IMR-90 (cell line): ENCODE results near the gene ENO2.

Experiments used
- BHLHE40 ChIP-seq: fragments of 150-350 bp; IDR thresholded peaks from 2 replicates; pipeline ENCODE4 v1.6.1; 2016; ENCODE audit warnings: mild to moderate bottlenecking, low read depth, low read length
- CEBPB ChIP-seq: IDR thresholded peaks from 2 replicates; pipeline ENCODE4 v1.6.1; 2012; ENCODE audit warnings: low read depth, low read length, improper control_type of control experiment
- CHD1 ChIP-seq: IDR thresholded peaks from 2 replicates; pipeline ENCODE4 v1.6.1; 2012; ENCODE audit warnings: low read depth, low read length, improper control_type of control experiment
- MAFK ChIP-seq: IDR thresholded peaks from 2 replicates; pipeline ENCODE4 v1.6.1; 2012; ENCODE audit warnings: low read depth, low read length, improper control_type of control experiment
- MAZ ChIP-seq: IDR thresholded peaks from 2 replicates; pipeline ENCODE4 v1.6.1; 2012; ENCODE audit warnings: low read depth, mild to moderate bottlenecking, low read length, improper control_type of control experiment, moderate library complexity, borderline replicate concordance
- MXI1 ChIP-seq: IDR thresholded peaks from 2 replicates; pipeline ENCODE4 v1.6.1; 2012; ENCODE audit warnings: low read depth, mild to moderate bottlenecking, low read length, moderate library complexity, borderline replicate concordance
- NFE2L2 ChIP-seq: fragments of 150-350 bp; IDR thresholded peaks from 2 replicates; pipeline ENCODE4 v1.6.1; 2016; ENCODE audit warnings: low read depth, mild to moderate bottlenecking, low read length
- POLR2A ChIP-seq: IDR thresholded peaks from 2 replicates; pipeline ENCODE4 v1.6.1; 2012; ENCODE audit warnings: mild to moderate bottlenecking, low read depth, low read length
- RAD21 ChIP-seq: IDR thresholded peaks from 2 replicates; pipeline ENCODE4 v1.6.1; 2012; ENCODE audit warnings: low read length, improper control_type of control experiment
- RFX5 ChIP-seq: IDR thresholded peaks from 2 replicates; pipeline ENCODE4 v1.8.0; 2012; ENCODE audit warnings: low read depth, mild to moderate bottlenecking, low read length, moderate library complexity
- USF2 ChIP-seq: fragments of 150-350 bp; IDR thresholded peaks from 2 replicates; pipeline ENCODE4 v1.6.1; 2017; ENCODE audit warnings: mild to moderate bottlenecking, antibody characterized with exemption, low read length, low read depth
- TF ChIP-seq, protein P1 (sequence below): conservative IDR thresholded peaks from 2 replicates; pipeline ENCODE4 v1.5.1; 2012; ENCODE audit warnings: mild to moderate bottlenecking, low read depth, low read length, improper control_type of control experiment

DNA sequence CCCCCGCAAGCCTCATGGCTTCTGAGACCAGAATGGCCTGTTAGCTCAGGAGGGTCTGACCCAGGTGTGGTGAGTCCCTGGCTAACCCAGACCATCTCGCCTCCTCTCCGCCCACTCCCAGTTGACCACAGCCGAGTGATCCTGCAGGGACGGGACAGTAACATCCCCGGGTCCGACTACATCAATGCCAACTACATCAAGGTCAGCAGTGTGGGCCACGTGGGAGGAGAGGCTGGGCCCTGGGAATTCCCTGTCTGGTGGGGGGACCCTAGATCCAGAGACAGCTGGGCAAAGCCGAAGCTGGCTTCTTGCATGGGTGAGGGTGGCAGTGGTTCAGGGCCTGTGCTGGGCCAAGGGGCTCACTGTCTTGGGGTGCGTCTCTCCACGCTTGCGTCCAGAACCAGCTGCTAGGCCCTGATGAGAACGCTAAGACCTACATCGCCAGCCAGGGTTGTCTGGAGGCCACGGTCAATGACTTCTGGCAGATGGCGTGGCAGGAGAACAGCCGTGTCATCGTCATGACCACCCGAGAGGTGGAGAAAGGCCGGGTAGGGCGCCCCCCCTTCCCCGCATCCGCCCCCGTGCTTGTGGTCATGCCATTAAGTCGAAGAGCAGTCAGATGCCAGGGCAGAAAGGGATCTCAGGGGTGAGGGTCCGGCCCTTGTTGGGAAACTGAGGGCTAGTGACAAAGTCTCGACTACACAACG lies 41.8 kb downstream of the ENO2 start:
- TF ChIP-seq, protein P1, sequence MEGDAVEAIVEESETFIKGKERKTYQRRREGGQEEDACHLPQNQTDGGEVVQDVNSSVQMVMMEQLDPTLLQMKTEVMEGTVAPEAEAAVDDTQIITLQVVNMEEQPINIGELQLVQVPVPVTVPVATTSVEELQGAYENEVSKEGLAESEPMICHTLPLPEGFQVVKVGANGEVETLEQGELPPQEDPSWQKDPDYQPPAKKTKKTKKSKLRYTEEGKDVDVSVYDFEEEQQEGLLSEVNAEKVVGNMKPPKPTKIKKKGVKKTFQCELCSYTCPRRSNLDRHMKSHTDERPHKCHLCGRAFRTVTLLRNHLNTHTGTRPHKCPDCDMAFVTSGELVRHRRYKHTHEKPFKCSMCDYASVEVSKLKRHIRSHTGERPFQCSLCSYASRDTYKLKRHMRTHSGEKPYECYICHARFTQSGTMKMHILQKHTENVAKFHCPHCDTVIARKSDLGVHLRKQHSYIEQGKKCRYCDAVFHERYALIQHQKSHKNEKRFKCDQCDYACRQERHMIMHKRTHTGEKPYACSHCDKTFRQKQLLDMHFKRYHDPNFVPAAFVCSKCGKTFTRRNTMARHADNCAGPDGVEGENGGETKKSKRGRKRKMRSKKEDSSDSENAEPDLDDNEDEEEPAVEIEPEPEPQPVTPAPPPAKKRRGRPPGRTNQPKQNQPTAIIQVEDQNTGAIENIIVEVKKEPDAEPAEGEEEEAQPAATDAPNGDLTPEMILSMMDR: no peak
- no peak for TF ChIP-seq MAZ
- TF ChIP-seq POLR2A: no peak
- TF ChIP-seq CHD1: no peak
- TF ChIP-seq RAD21: no peak
- TF ChIP-seq CEBPB: no peak
- no peak for TF ChIP-seq MXI1
- TF ChIP-seq RFX5: no peak
- TF ChIP-seq MAFK: no peak
- TF ChIP-seq NFE2L2: no peak
- no peak for TF ChIP-seq BHLHE40
- TF ChIP-seq USF2: no peak
